NCI-H345 treated with DMSO at 0.1 percent for 48 hours (cell line): Measurements from ENCODE around the gene OAS3.
"Not testable (repeated sequence)": the region's sequence is repeated elsewhere in the genome, so short reads cannot be mapped to it uniquely, and the experiment has no call there.

Experiments used
- DNase-seq: peaks from one replicate; lab custom pipeline; 2025; ENCODE audit not compliant: unreplicated experiment; lab: John Stamatoyannopoulos, UW

The OAS3 gene

GRCh38 chr12:112979041-112979680, 40.9 kb downstream of the OAS3 start:
- no peak for DNase-seq

GRCh38 chr12:112980491-112981158, 42.4 kb downstream of the OAS3 start:
- DNase-seq, result no peak

GRCh38 chr12:112985642-112986290, 47.5 kb downstream of the OAS3 start:
- no peak for DNase-seq

- no peak for DNase-seq
Measured at GRCh38 chr12:112986291-112986800, 48.1 kb downstream of the OAS3 start.

GRCh38 chr12:112987561-112987960, 49.3 kb downstream of the OAS3 start:
- no peak for DNase-seq

GRCh38 chr12:112988224-112988623, 50.0 kb downstream of the OAS3 start:
- DNase-seq, result no peak

- not testable (repeated sequence) for DNase-seq
Measured at GRCh38 chr12:112988823-112989385, 50.6 kb downstream of the OAS3 start.

GRCh38 chr12:112989806-112990205, 51.5 kb downstream of the OAS3 start:
- no peak for DNase-seq

- DNase-seq, result peak; percentile 91
Measured at GRCh38 chr12:112992541-112993398, 54.5 kb downstream of the OAS3 start.

GRCh38 chr12:112995008-112995407, 56.7 kb downstream of the OAS3 start:
- DNase-seq, result no peak

- no peak for DNase-seq
Measured at GRCh38 chr12:112996501-112996900, 58.2 kb downstream of the OAS3 start.

- no peak for DNase-seq
Measured at GRCh38 chr12:112997506-112997905, 59.2 kb downstream of the OAS3 start.

GRCh38 chr12:112998987-112999767, 60.9 kb downstream of the OAS3 start:
- DNase-seq, result peak; percentile 11

- no peak for DNase-seq
Measured at GRCh38 chr12:113000433-113000832, 62.2 kb downstream of the OAS3 start.

- no peak for DNase-seq
Measured at GRCh38 chr12:113002155-113002554, 63.9 kb downstream of the OAS3 start.

GRCh38 chr12:113002676-113003075, 64.4 kb downstream of the OAS3 start:
- no peak for DNase-seq

- no peak for DNase-seq
Measured at GRCh38 chr12:113003636-113004035, 65.4 kb downstream of the OAS3 start.

GRCh38 chr12:113005762-113006161, 67.5 kb downstream of the OAS3 start:
- DNase-seq, result no peak

- no peak for DNase-seq
Measured at GRCh38 chr12:113006206-113006605, 67.9 kb downstream of the OAS3 start.

GRCh38 chr12:113006641-113007040, 68.4 kb downstream of the OAS3 start:
- no peak for DNase-seq
